PC-9 (cell line): Measurements from ENCODE around the gene RAPGEF1.

Experiments
- EZH2 ChIP-seq: fragments of 200-600 bp; sonication (generic); IDR thresholded peaks from 2 replicates; pipeline ENCODE4 v1.8.0; 2017; ENCODE audit warnings: antibody characterized with exemption, low read depth
- TF ChIP-seq, protein P1 (sequence below): fragments of 200-600 bp; sonication (generic); conservative IDR thresholded peaks from 2 replicates; pipeline ENCODE4 v1.6.1; 2017; ENCODE audit warnings: mixed run types, antibody characterized with exemption, mild to moderate bottlenecking, moderate library complexity

DNA sequence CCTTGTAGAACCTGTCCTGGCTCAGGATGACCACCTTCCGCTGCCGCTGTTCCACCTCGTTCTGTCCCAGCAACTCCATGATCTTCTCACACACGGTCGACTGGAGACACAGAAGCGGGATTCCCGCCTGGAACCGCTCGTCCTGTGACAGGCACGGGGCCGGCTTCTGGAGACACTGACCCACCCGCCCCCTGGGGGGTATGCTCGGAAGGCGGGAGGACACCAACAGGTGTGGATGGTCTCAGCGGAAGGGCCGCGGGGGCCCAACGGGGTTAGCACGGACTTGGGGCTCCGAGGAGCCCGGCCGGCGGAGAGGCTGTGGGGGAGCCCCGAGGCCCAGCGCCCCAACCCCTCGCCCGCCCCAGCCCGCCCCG, 209.3 kb downstream of the RAPGEF1 start:
- TF ChIP-seq, protein P1, sequence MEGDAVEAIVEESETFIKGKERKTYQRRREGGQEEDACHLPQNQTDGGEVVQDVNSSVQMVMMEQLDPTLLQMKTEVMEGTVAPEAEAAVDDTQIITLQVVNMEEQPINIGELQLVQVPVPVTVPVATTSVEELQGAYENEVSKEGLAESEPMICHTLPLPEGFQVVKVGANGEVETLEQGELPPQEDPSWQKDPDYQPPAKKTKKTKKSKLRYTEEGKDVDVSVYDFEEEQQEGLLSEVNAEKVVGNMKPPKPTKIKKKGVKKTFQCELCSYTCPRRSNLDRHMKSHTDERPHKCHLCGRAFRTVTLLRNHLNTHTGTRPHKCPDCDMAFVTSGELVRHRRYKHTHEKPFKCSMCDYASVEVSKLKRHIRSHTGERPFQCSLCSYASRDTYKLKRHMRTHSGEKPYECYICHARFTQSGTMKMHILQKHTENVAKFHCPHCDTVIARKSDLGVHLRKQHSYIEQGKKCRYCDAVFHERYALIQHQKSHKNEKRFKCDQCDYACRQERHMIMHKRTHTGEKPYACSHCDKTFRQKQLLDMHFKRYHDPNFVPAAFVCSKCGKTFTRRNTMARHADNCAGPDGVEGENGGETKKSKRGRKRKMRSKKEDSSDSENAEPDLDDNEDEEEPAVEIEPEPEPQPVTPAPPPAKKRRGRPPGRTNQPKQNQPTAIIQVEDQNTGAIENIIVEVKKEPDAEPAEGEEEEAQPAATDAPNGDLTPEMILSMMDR = no peak
- no peak for TF ChIP-seq EZH2
